ENCODE measurements around the gene TBX1.

TBX1 gene

GRCh38 chr22:19747551-19747950 is 13.0 kb upstream of the TBX1 start:
- no peak for TF ChIP-seq ZFX (IDR thresholded peaks at IDR 0.05; ENCODE audit: borderline replicate concordance)
- TF ChIP-seq CTCF (IDR thresholded peaks at IDR 0.05): no peak
- no peak overlapping the region for H3K27ac ChIP-seq

- TF ChIP-seq ZFX (IDR thresholded peaks at IDR 0.05; ENCODE audit: borderline replicate concordance) (no peak), CTCF (IDR thresholded peaks at IDR 0.05) (no peak)
Measured at GRCh38 chr22:19748139-19748538, 12.4 kb upstream of the TBX1 start.

GRCh38 chr22:19748991-19749664 is 11.4 kb upstream of the TBX1 start:
- H3K27ac ChIP-seq: no peak overlapping the region
- TF ChIP-seq CTCF (IDR thresholded peaks at IDR 0.05) (no peak), ZFX (IDR thresholded peaks at IDR 0.05; ENCODE audit: borderline replicate concordance) (no peak)

More at GRCh38 chr22:19748139-19748538, 12.4 kb upstream of the TBX1 start:
- H3K27ac ChIP-seq: no peak overlapping the region

GRCh38 chr22:19749876-19750275 is 10.7 kb upstream of the TBX1 start:
- no peak overlapping the region for H3K27ac ChIP-seq
- TF ChIP-seq CTCF (IDR thresholded peaks at IDR 0.05) (no peak), ZFX (IDR thresholded peaks at IDR 0.05; ENCODE audit: borderline replicate concordance) (no peak)

GRCh38 chr22:19750507-19751490 is 9.8 kb upstream of the TBX1 start:
- no peak overlapping the region for H3K27ac ChIP-seq
- TF ChIP-seq ZFX (IDR thresholded peaks at IDR 0.05; ENCODE audit: borderline replicate concordance) (no peak), CTCF (IDR thresholded peaks at IDR 0.05) (no peak)

GRCh38 chr22:19751497-19752245 is 8.9 kb upstream of the TBX1 start:
- TF ChIP-seq CTCF (IDR thresholded peaks at IDR 0.05): no peak

More at GRCh38 chr22:19751497-19752245, 8.9 kb upstream of the TBX1 start:
- H3K27ac ChIP-seq: no peak overlapping the region

All from 22Rv1 (cell line).